GM23338 (cell line): ENCODE measurements around the gene AFF1. TPM values are rescaled to one million over a fixed set of nuclear protein-coding genes. Genes with fewer than 3 reads are reported as not detected.

Experiments used
- ATAC-seq: fragments of 200-7000 bp; cut with Tn5 transposase; 3 replicates; pipeline ENCODE4 v1.9.1; 2020
- DNase-seq: peaks from one replicate; pipeline ENCODE4 v3.0.0-alpha.2; 2015; ENCODE audit warnings: low spot score
- H2AFZ ChIP-seq: fragments of 200-600 bp; sonication (generic); 2 replicates; pipeline ENCODE4 v1.8.0; 2016; ENCODE audit warnings: antibody characterized with exemption, mild to moderate bottlenecking, moderate library complexity
- H3F3A ChIP-seq: fragments of 200-600 bp; sonication (generic); replicated peaks from 2 replicates; pipeline ENCODE4 v1.8.0; 2017; ENCODE audit warnings: antibody characterized with exemption, mixed run types, low read depth
- H3K27ac ChIP-seq: fragments of 200-600 bp; sonication (generic); 2 replicates; pipeline ENCODE4 v1.6.1; 2016; ENCODE audit warnings: low read depth
- H3K27me3 ChIP-seq: fragments of 200-600 bp; sonication (generic); 2 replicates; pipeline ENCODE4 v1.8.0; 2016; ENCODE audit warnings: mild to moderate bottlenecking, mixed run types, moderate library complexity; ENCODE audit not compliant: insufficient read depth
- H3K36me3 ChIP-seq: fragments of 200-600 bp; sonication (generic); 2 replicates; pipeline ENCODE4 v1.8.0; 2016; ENCODE audit warnings: mild to moderate bottlenecking; ENCODE audit not compliant: insufficient read depth
- H3K4me1 ChIP-seq: fragments of 200-600 bp; sonication (generic); 2 replicates; pipeline ENCODE4 v1.8.0; 2016; ENCODE audit warnings: mild to moderate bottlenecking, moderate library complexity; ENCODE audit not compliant: insufficient read depth
- H3K4me2 ChIP-seq: fragments of 200-600 bp; sonication (generic); 2 replicates; pipeline ENCODE4 v1.7.1; 2017; ENCODE audit warnings: mixed run types
- H3K4me3 ChIP-seq: fragments of 200-600 bp; sonication (generic); 2 replicates; pipeline ENCODE4 v1.6.1; 2016; ENCODE audit warnings: mixed run types
- H3K79me2 ChIP-seq: fragments of 200-600 bp; sonication (generic); replicated peaks from 2 replicates; pipeline ENCODE4 v1.8.0; 2017; ENCODE audit warnings: mild to moderate bottlenecking; ENCODE audit not compliant: insufficient read depth
- H3K9me2 ChIP-seq: fragments of 200-600 bp; sonication (generic); 2 replicates; pipeline ENCODE4 v1.8.0; 2017; ENCODE audit not compliant: insufficient read depth
- H4K20me1 ChIP-seq: fragments of 200-600 bp; sonication (generic); replicated peaks from 2 replicates; pipeline ENCODE4 v1.8.0; 2017; ENCODE audit warnings: mild to moderate bottlenecking; ENCODE audit not compliant: insufficient read depth
- H3K27ac Mint-ChIP-seq: 2 replicates; pipeline ENCODE4 v1.8.0; 2020; ENCODE audit warnings: inconsistent platforms, mild to moderate bottlenecking, moderate library complexity, mixed read lengths
- H3K27me3 Mint-ChIP-seq: 3 replicates; pipeline ENCODE4 v1.8.0; 2022; ENCODE audit warnings: low read depth, mild to moderate bottlenecking, moderate library complexity, mixed read lengths, inconsistent platforms; ENCODE audit not compliant: insufficient read depth, poor library complexity
- H3K36me3 Mint-ChIP-seq: 3 replicates; pipeline ENCODE4 v1.8.0; 2021; ENCODE audit warnings: low read depth, mild to moderate bottlenecking, inconsistent platforms, moderate library complexity, mixed read lengths
- H3K4me1 Mint-ChIP-seq: 3 replicates; pipeline ENCODE4 v1.8.0; 2020; ENCODE audit warnings: mild to moderate bottlenecking, inconsistent platforms, mixed read lengths
- H3K4me3 Mint-ChIP-seq: 3 replicates; pipeline ENCODE4 v1.8.0; 2021; ENCODE audit warnings: moderate library complexity, mild to moderate bottlenecking, inconsistent platforms, mixed read lengths
- H3K9me3 Mint-ChIP-seq: 3 replicates; pipeline ENCODE4 v1.8.0; 2020; ENCODE audit warnings: moderate library complexity, mild to moderate bottlenecking, inconsistent platforms, mixed read lengths
- CREB1 ChIP-seq: fragments of 250-450 bp; sonication (Bioruptor Pico); IDR thresholded peaks from 2 replicates; pipeline ENCODE4 v1.5.0; 2020; ENCODE audit warnings: low read depth, mild to moderate bottlenecking, moderate library complexity
- CTCF ChIP-seq, 2 experiments: fragments of 200-600 bp in 1 of 2; sonication (generic) in 1 of 2; conservative IDR thresholded peaks; 2 replicates each; pipeline versions ENCODE4 v1.5.1 to v1.6.1; 2016 to 2017; ENCODE audit warnings: antibody characterized with exemption in 2 of 2, low read depth in 2 of 2, mild to moderate bottlenecking in 2 of 2, moderate library complexity in 1 of 2
- ETS1 ChIP-seq: IDR thresholded peaks from 2 replicates; pipeline ENCODE4 v1.6.1; 2016; ENCODE audit warnings: antibody characterized with exemption
- EZH2 ChIP-seq: fragments of 200-600 bp; sonication (generic); IDR thresholded peaks from one replicate; pipeline ENCODE4 v1.8.0; 2017; ENCODE audit warnings: antibody characterized with exemption, mild to moderate bottlenecking, low read depth; ENCODE audit not compliant: unreplicated experiment
- EZH2phosphoT487 ChIP-seq: fragments of 200-600 bp; sonication (generic); IDR thresholded peaks from one replicate; pipeline ENCODE4 v1.8.1; 2018; ENCODE audit warnings: antibody characterized with exemption; ENCODE audit not compliant: unreplicated experiment
- JUNB ChIP-seq: IDR thresholded peaks from one replicate; pipeline ENCODE4 v1.6.1; 2016; ENCODE audit warnings: antibody characterized with exemption; ENCODE audit not compliant: unreplicated experiment
- NANOG ChIP-seq: IDR thresholded peaks from 2 replicates; pipeline ENCODE4 v1.6.1; 2016; ENCODE audit warnings: antibody characterized with exemption, borderline replicate concordance
- POLR2AphosphoS5 ChIP-seq: IDR thresholded peaks from 2 replicates; pipeline ENCODE4 v1.6.1; 2016; ENCODE audit warnings: antibody characterized with exemption, low read depth
- REST ChIP-seq: IDR thresholded peaks from one replicate; pipeline ENCODE4 v1.6.1; 2018; ENCODE audit warnings: antibody characterized with exemption; ENCODE audit not compliant: unreplicated experiment
- STAT1 ChIP-seq: IDR thresholded peaks from one replicate; pipeline ENCODE4 v1.6.1; 2016; ENCODE audit warnings: antibody characterized with exemption; ENCODE audit not compliant: unreplicated experiment
- ZNF114 ChIP-seq: fragments of 250-450 bp; sonication (Bioruptor Pico); IDR thresholded peaks from 2 replicates; pipeline ENCODE4 v1.5.0; 2020; ENCODE audit warnings: mild to moderate bottlenecking, moderate library complexity
- ZNF331 ChIP-seq: fragments of 250-450 bp; sonication (Bioruptor Pico); IDR thresholded peaks from 2 replicates; pipeline ENCODE4 v1.5.0; 2020; ENCODE audit warnings: low read depth, mild to moderate bottlenecking, moderate library complexity
- ZNF462 ChIP-seq: fragments of 250-450 bp; sonication (Bioruptor Pico); IDR thresholded peaks from 2 replicates; pipeline ENCODE4 v1.5.0; 2020; ENCODE audit warnings: mild to moderate bottlenecking, moderate library complexity
- polyA plus RNA-seq: library from polyadenylated mRNA; unstranded; fragments of >200 nt; fragmentation: Nextera tagmentation; extraction: Ambion mirVana; gene quantifications from 2 replicates; pipeline ENCODE4 v1.2.1, GENCODE V29; 2016
- total RNA-seq: library from RNA; depleted of rRNA; stranded (reverse); fragments of >200 nt; shearing (Covaris generic); gene quantifications from 2 replicates; pipeline ENCODE4 v1.2.3, GENCODE V29; 2014

AFF1 gene
- total and polyA plus RNA-seq, 2 experiments from 2014 or later, result 42.6 to 67.2 TPM

- H4K20me1 ChIP-seq, result no peaks in the 10 kb centered on the region
- Mint-ChIP-seq H3K4me3 (no peak overlapping the region), H3K27me3 (peaks cover 7% of the 10 kb centered on the region), H3K4me1 (peaks cover 77% of the 10 kb centered on the region), H3K27ac (peak overlapping the region; percentile 90), H3K36me3 (peaks cover 38% of the 10 kb centered on the region; the same call in 2 of the 3 replicates), H3K9me3 (no peaks in the 10 kb centered on the region)
- ATAC-seq, result no peak
- peaks cover 3% of the 10 kb centered on the region; the same call in 1 of the 2 replicates for H3F3A ChIP-seq
- H3K4me2 ChIP-seq, result no peak overlapping the region
- peaks cover 61% of the 10 kb centered on the region for H3K4me1 ChIP-seq
- no peak overlapping the region for H3K4me3 ChIP-seq
- peak overlapping the region; percentile 94 for H3K27ac ChIP-seq
- H3K9me2 ChIP-seq, result no peaks in the 10 kb centered on the region
- peaks cover 70% of the 10 kb centered on the region for H3K79me2 ChIP-seq
- H2AFZ ChIP-seq, result no peak overlapping the region
- no peaks in the 10 kb centered on the region for H3K36me3 ChIP-seq
- DNase-seq, result no peak
- H3K27me3 ChIP-seq, result no peaks in the 10 kb centered on the region
- TF ChIP-seq EZH2phosphoT487 (no peak), REST (no peak), ZNF331 (CRISPR knock-in tag) (no peak), CTCF (conservative IDR thresholded peaks at IDR 0.05; ENCODE audit: low read depth in 2 of 2) (no peak), ZNF114 (CRISPR knock-in tag) (no peak), JUNB (no peak), NANOG (no peak), ETS1 (no peak), CREB1 (no peak), POLR2AphosphoS5 (no peak), STAT1 (no peak), EZH2 (no peak), ZNF462 (CRISPR knock-in tag) (no peak)
Measured at GRCh38 chr4:86957215-86957614, 22.4 kb downstream of the AFF1 start.
